MCF 10A (cell line): ENCODE data around the gene ZSWIM5. TPM values are rescaled to one million over a fixed set of nuclear protein-coding genes. Genes with fewer than 3 reads are reported as not detected.

Source experiments
- BruUV-seq: library from RNA; stranded (reverse); fragments of 400-500 nt; replicated peaks from 2 replicates; lab custom pipeline; 2021; lab: Mats Ljungman, UMichigan
- CTCF ChIA-PET: fragments of 300-600 bp; sonication (Branson Sonifier 250); formaldehyde crosslinking; extraction: SDS; loops from one replicate; lab custom pipeline; 2021; ENCODE audit warnings: antibody characterized with exemption, inconsistent platforms; lab: Yijun Ruan, JAX
- POLR2A ChIA-PET: fragments of 300-600, 350-650 bp; sonication (Branson Sonifier 250); formaldehyde crosslinking; extraction: SDS; loops from one replicate; lab custom pipeline; 2020; ENCODE audit warnings: antibody characterized with exemption, inconsistent platforms; lab: Yijun Ruan, JAX
- DNase-seq: peaks from one replicate; pipeline ENCODE4 v3.0.0-alpha.2; 2018; ENCODE audit not compliant: unreplicated experiment
- H3K27ac Mint-ChIP-seq: one replicate; pipeline ENCODE4 v1.8.0; 2022; ENCODE audit warnings: mild to moderate bottlenecking, low read depth, mixed read lengths; ENCODE audit not compliant: unreplicated experiment
- H3K27me3 Mint-ChIP-seq: one replicate; pipeline ENCODE4 v1.8.0; 2022; ENCODE audit warnings: mixed read lengths; ENCODE audit not compliant: insufficient read depth, unreplicated experiment
- H3K36me3 Mint-ChIP-seq: one replicate; pipeline ENCODE4 v1.8.0; 2022; ENCODE audit warnings: mild to moderate bottlenecking, moderate library complexity, mixed read lengths; ENCODE audit not compliant: insufficient read depth, unreplicated experiment
- H3K4me1 Mint-ChIP-seq: one replicate; pipeline ENCODE4 v1.8.0; 2022; ENCODE audit warnings: mixed read lengths; ENCODE audit not compliant: insufficient read depth, unreplicated experiment
- H3K4me3 Mint-ChIP-seq: one replicate; pipeline ENCODE4 v1.8.0; 2022; ENCODE audit warnings: mild to moderate bottlenecking, moderate library complexity, mixed read lengths; ENCODE audit not compliant: unreplicated experiment
- H3K9me3 Mint-ChIP-seq: one replicate; pipeline ENCODE4 v1.8.0; 2022; ENCODE audit warnings: mixed read lengths; ENCODE audit not compliant: unreplicated experiment
- CTCF ChIP-seq: fragments of 200-600 bp; IDR thresholded peaks from one replicate; pipeline ENCODE4 v1.8.0; 2022; ENCODE audit warnings: antibody characterized with exemption, mild to moderate bottlenecking; ENCODE audit not compliant: unreplicated experiment
- intact Hi-C: fragments of 100-400 bp; cut with micrococcal nuclease; formaldehyde crosslinking; loops from 2 replicates; pipeline ENCODE4 v1.14.1; 2022
- total RNA-seq: library from RNA; stranded (reverse); gene quantifications from 2 replicates; pipeline ENCODE4 v1.2.3, GENCODE V29; 2022

ZSWIM5 gene
- total RNA-seq, 1 experiment from 2014 or later, result 0.14 TPM

DNA sequence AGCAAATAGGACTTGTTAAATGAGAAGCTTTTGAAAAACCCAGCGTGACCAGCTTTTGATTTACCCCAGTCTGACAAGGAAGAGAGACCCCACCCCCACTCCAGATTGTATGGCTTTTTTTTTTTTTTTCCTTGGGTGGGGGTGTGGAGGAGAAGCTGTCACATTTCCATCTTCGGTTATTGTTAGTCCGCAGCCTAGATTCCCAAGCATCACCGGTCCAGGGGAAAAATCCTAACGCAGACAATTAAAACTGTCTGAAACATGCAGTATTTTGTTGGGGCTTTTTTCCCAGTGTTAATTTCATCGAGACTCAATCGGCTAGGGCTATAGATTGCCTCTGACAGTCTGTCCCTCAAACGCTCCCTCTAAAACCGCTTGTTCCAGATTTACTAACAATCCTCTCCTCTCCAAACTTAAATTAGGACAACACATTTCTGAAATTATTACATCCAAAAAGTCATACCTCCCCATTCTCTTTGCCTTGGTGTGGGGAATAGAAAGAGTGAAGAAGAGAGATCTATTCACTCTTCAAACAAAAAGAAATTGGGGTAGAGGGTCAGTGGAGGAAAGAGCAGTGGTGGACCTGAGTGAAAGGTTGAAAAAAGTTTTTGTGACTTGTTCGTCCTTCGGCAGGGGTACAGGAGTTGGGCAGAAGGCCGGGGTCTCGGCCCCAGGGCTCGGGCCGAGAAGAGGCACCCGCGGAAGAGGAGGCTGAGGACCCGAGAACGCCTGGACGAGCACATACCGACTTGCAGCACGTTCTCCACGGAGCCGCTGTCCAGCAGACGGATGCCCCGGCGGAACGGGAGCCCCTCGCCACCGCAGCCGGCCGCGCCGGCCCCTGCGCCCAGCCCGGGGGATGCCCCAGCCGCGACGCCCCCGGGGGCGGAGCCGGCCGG is 1.1 kb downstream of the ZSWIM5 start:
- DNase-seq, result peak; percentile 42
- no TSS peak for BruUV-seq
- intact Hi-C loops, result no loop called here
- POLR2A ChIA-PET, result interaction anchor here (0.7 to 1.8 kb wide), 9 partner anchors 10 to 415 kb away, joined by 3 to 7 read pairs (median 5); partner anchors contain the start of genes HECTD3 and UROD
- Mint-ChIP-seq H3K4me3 (peak overlapping the region; percentile 64), H3K27ac (no peak overlapping the region), H3K27me3 (peaks cover 75% of the 10 kb centered on the region), H3K4me1 (peaks cover 10% of the 10 kb centered on the region), H3K36me3 (no peaks in the 10 kb centered on the region), H3K9me3 (no peaks in the 10 kb centered on the region)
- TF ChIP-seq CTCF, result no peak
- CTCF ChIA-PET, result interaction anchor here (0.6 to 1.5 kb wide), 2 partner anchors 153 to 190 kb away, joined by 3 to 4 read pairs; no protein-coding TSS in a partner anchor

GRCh38 chr1:45200906-45201500 is 5.4 kb downstream of the ZSWIM5 start:
- no peak overlapping the region for H3K27ac Mint-ChIP-seq
- no peaks in the 10 kb centered on the region for H3K9me3 Mint-ChIP-seq
- ChIA-PET POLR2A (interaction anchor here (0.6 to 1.0 kb wide), 2 partner anchors 137 to 291 kb away, joined by 3 read pairs; no protein-coding TSS in a partner anchor), CTCF (interaction anchor here (1.1 kb wide), 1 partner anchor 29 kb away, joined by 3 read pairs; no protein-coding TSS in a partner anchor)
- no peak overlapping the region for H3K4me3 Mint-ChIP-seq
- H3K27me3 Mint-ChIP-seq, result peaks cover 43% of the 10 kb centered on the region
- no peaks in the 10 kb centered on the region for H3K36me3 Mint-ChIP-seq
- no peak for TF ChIP-seq CTCF
- DNase-seq, result no peak
- no TSS peak for BruUV-seq
- intact Hi-C loops, result no loop called here
- no peaks in the 10 kb centered on the region for H3K4me1 Mint-ChIP-seq

GRCh38 chr1:45200435-45200834 is 6.0 kb downstream of the ZSWIM5 start:
- H3K36me3 Mint-ChIP-seq, result no peaks in the 10 kb centered on the region
- no peak overlapping the region for H3K4me3 Mint-ChIP-seq
- ChIA-PET CTCF (interaction anchor here (1.1 kb wide), 1 partner anchor 30 kb away, joined by 3 read pairs; no protein-coding TSS in a partner anchor), POLR2A (interaction anchor here (0.6 kb wide), 1 partner anchor 137 kb away, joined by 3 read pairs; no protein-coding TSS in a partner anchor)
- intact Hi-C loops, result no loop called here
- no peak overlapping the region for H3K27ac Mint-ChIP-seq
- no TSS peak for BruUV-seq
- no peaks in the 10 kb centered on the region for H3K4me1 Mint-ChIP-seq
- no peak for DNase-seq
- H3K27me3 Mint-ChIP-seq, result peaks cover 38% of the 10 kb centered on the region
- no peaks in the 10 kb centered on the region for H3K9me3 Mint-ChIP-seq
- no peak for TF ChIP-seq CTCF

DNA sequence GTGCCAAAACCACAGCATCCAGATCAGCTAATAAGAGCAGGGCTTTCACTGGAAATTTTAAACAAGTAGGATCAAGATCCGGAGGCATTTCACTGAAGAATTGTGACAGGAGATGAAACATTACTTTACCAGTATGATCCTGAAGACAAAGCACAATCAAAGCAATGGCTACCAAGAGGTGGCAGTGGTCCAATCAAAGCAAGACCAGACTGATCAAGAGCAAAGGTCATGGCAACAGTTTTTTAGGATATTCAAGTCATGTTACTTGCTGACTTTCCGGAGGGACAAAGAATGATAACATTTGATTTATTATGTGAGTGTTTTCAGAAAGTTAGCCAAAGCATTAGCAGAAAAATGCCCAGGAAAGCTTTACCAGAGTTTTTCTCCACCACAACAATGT is 8.2 kb downstream of the ZSWIM5 start:
- no peak overlapping the region for H3K4me3 Mint-ChIP-seq
- CTCF ChIA-PET, result no interaction called here
- POLR2A ChIA-PET, result no interaction called here

More for the DNA sequence above, 8.2 kb downstream of the ZSWIM5 start:
- Mint-ChIP-seq H3K4me1 (no peaks in the 10 kb centered on the region), H3K36me3 (no peaks in the 10 kb centered on the region), H3K27me3 (peaks cover 15% of the 10 kb centered on the region), H3K9me3 (no peaks in the 10 kb centered on the region), H3K27ac (no peak overlapping the region)
- TF ChIP-seq CTCF, result no peak
- intact Hi-C loops, result no loop called here
- DNase-seq, result peak; percentile 7
- BruUV-seq, result no TSS peak
